HG02588 (cell line): ENCODE results near the gene RUFY2.
"Not testable (repeated sequence)": the region's sequence is repeated elsewhere in the genome, so short reads cannot be mapped to it uniquely, and the experiment has no call there.

Experiments
- ATAC-seq: cut with Tn5 transposase; IDR thresholded peaks from one replicate; pipeline ENCODE4 v1.9.1; 2021; ENCODE audit warnings: mild to moderate bottlenecking, moderate library complexity; ENCODE audit not compliant: unreplicated experiment

The RUFY2 gene, protein sequence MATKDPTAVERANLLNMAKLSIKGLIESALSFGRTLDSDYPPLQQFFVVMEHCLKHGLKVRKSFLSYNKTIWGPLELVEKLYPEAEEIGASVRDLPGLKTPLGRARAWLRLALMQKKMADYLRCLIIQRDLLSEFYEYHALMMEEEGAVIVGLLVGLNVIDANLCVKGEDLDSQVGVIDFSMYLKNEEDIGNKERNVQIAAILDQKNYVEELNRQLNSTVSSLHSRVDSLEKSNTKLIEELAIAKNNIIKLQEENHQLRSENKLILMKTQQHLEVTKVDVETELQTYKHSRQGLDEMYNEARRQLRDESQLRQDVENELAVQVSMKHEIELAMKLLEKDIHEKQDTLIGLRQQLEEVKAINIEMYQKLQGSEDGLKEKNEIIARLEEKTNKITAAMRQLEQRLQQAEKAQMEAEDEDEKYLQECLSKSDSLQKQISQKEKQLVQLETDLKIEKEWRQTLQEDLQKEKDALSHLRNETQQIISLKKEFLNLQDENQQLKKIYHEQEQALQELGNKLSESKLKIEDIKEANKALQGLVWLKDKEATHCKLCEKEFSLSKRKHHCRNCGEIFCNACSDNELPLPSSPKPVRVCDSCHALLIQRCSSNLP

DNA sequence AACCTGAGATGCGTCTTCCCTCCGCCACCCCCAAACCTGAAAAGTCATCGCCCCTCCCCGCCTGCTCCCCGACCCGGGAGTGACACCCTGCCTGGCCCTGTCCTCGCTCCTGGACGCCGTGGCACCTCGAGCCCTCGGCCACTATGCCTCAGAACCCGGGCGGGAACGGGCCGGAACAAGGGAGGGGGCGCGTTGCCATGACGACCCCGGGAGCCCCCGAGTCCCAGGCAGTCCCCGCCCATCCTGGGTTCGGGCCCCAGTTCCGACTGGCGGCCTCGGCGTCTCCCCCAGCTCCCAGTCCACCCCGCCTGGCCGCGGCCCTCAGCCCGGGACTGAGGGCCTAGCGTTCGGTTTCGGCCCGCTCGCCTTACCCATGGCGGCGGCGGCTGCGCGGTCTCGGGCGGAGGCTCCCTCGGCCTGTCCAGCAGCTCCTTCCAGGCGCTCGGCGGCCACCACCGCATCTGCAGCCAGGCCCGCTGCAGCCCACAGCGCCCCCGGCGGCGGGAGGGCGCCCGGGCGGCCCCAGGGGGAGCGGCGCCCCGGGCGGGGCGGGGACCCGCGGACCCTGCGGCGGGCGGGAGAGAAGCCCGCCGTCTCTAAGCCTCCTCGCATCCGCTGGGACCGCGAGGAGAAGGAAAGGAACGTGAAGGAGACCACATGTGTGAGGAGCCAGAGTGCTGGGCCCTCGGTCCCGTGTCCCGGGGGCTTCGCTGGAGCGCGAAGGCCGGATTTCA, at the start of gene RUFY2:
Gene RUFY2 (minus strand): TSS at position 463 of the 734 bp plus-strand sequence. CDS start 88 bp downstream, at position 375.
- peak; percentile 93 for ATAC-seq

DNA sequence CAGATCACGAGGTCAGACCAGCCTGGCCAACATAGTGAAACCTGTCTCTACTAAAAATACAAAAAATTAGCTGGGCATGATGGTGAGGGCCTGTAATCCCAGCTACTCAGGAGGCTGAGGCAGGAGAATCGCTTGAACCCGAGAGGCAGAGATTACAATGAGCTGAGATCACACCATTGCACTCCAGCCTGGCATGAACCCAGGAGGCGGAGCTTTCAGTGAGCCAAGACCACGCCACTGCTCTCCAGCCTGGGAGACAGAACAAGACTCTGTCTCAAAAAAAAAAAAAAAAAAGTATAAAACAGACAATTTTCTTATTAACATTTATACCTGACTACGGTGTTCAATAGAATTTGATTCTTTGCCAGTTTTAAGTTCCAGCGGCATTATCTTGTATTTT, 42.6 kb upstream of the RUFY2 start:
- ATAC-seq = not testable (repeated sequence)

DNA sequence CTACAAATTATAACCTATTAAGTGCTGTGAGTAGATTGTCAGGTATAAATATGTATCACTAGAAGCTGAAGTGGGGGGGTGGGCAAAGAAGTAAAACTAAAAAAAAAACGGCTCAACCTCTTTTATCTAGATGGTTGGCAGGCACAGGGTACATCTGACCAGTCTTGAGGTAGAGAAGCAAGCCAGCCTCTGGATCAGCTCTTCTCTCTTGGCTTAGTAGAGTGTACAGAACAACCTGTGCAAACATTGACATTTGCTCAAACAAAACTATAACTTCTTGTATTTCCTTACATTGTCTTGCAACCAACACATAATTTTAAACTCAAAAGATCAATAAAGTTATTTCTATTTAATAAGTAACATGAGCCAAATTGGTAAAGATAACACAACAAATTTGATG, 39.1 kb upstream of the RUFY2 start:
- no peak for ATAC-seq

DNA sequence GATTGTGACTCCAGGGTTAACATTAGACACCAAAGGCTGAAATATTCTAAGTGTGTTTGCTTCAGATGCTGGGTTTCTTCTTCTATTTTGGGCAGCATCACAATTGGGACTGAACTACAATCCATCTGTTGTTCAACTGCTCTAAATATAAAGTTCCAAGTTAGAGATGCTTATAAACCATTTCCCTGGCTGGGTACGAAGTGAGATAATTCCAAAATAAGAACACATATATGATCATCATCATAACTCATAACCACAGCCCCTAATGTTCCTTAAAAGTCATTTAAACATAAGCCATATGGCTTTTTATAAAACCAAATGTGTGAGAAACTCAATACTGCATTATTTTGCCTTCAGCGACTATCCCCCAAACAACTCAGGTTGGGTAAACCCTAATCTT, 35.9 kb upstream of the RUFY2 start:
- no peak for ATAC-seq

DNA sequence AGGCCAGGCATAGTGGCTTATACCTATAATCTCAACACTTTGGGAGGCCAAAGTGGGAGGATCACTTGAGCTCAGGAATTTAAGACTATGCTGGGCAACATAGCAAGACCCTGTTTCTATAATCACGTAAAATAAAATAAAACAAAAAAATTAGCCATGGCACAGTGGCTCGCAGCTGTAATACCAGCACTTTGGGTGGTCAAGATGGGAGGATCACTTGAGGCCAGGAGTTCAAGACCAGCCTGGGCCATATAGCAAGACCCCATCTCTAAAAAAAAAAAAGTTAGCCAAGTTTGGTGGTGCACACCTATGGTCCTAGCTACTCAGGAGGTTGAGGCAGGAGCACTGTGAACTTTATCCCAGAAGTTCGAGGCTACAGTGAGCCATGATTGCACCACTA, 33.8 kb upstream of the RUFY2 start:
- ATAC-seq = no peak

DNA sequence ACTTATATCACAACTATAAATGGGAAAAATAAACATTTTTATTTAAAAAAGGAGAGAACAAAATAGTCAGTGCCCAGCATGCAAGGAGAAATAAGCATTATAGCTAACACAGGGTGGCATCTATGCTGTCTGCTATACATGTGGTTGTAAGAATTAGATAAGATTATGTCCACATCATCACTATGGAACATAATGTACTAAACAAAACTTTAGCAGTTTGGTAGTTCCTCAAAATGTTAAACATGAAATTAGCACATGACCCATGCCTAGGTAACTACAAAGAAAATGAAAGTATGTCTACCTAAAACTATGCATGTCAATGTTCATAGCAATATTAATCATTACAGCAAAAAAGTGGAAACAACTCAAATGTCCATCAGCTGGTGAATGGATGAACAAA, 28.7 kb upstream of the RUFY2 start:
- no peak for ATAC-seq

DNA sequence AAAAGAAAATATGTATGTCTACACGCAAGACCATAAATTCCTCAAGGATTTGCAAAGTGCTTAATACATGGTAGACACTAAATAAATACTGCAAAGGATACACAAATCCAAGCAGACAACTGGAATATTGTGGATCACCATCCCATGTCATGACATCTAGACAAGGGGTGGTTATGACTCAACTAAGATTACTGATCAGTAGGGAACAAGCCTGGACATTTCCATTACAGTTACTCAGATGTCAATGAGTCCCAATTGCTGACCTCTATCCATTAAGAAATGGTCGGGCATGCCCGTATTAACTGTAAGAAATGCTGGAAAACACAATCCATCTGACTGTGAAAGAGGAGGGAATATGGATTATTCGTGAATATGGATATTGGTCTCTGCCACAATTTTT, 27.6 kb upstream of the RUFY2 start:
- ATAC-seq = no peak

DNA sequence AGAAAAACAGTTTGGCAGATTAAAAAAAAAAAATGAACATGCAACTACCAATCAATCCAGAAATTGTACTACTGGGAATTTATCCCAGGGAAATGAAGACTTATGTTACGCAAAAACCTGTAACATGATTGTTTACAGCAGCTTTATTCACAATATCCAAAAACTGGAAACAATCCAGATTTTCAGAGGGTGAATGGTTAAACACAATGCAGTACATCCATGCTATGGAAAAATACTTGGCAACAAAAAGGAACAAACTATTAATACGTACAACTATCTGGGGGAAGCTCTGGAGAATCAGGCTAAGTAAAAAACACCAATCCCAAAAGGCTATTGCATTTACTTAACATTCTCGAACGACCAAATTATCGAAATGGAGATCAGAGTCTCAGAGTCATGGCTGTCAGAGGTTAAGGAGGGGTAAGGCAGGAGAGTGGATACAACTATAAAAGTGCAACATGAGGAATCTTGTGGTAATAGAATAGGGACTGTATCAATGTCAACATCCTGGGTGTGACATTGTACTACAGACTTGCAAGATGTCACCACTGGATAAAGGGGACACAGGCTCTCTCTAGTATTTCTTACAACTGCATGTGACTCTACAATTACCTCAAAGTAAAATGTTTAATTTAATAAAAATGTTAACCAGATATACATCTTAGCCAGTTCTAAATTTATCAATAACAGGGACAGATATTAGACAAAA, 21.5 kb upstream of the RUFY2 start:
- ATAC-seq = no peak

DNA sequence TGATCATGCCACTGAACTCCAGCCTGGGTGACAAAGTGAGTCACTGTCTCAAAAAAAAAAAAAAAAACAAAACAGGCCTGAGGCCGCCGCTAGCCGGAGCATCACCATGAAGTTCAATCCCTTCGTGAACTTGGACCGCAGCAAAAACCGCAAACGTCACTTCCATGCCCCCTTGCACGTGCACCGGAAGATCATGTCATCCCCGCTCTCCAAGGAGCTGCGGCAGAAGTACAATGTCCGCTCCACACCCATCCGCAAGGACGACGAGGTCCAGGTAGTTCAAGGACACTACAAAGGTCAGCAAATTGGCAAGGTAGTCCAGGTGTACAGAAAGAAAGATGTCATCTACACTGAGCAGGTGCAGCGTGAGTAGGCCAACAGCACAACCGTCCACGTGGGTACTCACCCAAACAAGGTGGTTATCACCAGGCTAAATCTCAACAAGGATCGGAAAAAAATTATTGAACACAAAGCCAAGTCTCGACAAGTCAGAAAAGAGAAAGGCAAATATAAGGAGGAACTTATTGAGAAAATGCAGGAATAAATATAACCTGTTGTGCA, 17.5 kb upstream of the RUFY2 start:
- no peak for ATAC-seq

DNA sequence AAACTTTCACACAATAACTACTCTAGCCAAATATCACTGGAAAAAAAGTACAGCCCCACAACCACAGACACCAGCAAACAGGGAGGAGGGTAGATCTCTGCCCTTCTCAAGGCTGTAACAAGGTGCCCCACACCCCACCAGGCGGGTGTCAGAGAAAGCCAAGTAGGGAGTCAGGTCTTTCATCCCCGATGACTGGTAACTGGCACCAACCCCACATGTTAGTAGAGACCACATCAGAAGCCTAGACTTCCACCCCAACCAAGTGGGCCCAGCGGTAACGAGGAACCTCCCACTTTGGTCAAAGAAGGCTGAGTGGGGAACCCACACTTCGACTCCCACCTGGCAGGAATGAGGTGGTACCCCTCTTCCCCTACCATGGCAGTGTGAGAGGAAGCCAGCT, 16.4 kb upstream of the RUFY2 start:
- ATAC-seq = no peak

DNA sequence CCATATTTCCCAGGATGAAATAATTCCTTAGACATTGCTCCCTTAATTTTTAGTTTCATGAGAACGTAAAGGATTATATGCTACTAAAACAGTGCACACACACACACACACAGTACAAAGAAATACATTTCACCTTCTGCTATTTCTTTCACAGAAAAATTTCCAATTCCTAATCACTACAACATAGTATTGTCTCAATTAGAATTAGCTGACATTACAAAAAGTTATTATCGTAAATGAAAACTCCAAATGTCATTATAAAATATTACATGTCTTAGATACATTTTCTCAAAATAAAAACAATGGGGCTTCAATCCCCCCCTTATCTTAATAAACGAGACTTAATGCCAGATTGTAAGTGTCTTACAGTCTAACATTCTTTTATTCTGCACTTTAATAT, 12.3 kb upstream of the RUFY2 start:
- ATAC-seq = no peak

DNA sequence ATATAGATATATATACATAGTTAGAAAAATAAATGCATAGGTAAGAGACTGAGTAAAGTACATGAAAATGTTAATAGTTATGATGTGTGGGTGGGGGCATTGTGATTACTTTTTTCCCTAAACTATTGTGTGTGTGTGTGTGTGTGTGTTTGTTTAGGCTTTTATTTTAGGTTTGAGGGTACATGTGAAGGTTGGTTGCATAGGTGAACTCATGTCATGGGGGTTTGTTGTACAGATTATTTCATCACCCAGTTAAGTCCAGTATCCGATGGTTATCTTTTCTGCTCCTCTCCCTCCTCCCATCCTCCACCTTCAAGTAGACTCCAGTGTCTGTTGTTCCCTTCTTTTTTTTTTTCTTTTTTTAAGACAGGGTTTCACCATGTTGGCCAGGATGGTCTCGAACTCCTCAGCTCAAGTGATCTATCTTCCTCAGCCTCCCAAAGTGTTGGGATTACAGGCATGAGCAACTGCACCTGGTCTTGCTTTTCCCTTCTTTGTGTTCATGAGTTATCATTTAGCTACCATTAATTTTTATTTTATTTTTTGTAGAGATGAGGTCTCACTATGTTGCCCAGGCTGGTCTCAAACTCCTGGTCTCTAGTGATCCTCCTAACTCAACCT, 1.9 kb upstream of the RUFY2 start:
- ATAC-seq = no peak

DNA sequence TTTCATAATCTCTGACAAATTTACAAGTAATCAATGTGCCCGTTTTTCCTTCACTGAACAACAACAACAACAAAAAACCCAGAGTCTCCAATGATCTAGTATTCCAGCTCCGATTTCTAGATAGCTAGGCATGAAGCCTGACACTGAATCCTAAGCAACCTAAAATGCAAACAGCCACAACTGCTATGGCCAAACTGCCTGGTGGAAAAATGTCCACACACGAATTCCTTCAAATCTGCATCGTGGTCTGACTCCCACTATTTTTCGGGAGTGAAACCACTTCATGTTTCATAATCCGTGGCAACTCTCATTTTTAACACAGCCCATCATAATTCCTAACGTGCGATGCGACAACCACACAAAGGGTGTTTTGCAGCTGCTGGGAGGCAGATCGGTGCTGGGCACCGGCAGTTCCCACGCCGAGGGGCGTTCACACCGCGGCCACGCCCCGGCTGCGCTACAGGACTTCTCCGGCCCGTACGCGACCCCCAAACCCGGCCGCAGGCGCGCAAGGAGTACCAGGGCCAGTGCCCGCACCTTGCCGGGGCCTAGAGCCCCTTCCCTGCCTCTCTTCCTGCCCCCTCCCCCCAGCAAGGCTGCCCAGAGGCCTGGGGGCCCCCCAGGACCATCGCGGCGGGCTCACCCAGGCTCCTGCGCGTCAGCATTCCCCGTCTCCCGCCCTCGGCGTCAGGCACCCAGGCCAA, 814 bp downstream of the RUFY2 start:
- ATAC-seq = peak; percentile 34

DNA sequence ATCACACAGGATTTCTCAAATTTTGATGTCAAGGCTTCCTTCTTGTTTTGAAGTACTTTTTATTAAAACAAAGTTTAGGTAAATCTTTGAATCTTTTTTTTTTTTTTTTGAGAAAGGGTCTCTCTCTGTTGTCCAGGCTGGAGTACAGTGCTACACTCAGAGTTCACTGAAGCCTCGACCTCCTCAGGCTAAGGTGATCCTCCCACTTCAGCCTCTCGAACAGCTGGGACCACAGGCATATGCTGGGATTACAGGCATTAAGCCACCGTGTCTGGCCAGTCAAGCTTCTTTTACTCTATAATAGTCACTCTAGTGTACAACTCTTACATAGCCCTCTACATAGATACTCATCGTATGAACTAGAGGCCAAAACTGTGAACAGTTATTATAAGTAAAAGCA, 3.4 kb downstream of the RUFY2 start:
- ATAC-seq = no peak

DNA sequence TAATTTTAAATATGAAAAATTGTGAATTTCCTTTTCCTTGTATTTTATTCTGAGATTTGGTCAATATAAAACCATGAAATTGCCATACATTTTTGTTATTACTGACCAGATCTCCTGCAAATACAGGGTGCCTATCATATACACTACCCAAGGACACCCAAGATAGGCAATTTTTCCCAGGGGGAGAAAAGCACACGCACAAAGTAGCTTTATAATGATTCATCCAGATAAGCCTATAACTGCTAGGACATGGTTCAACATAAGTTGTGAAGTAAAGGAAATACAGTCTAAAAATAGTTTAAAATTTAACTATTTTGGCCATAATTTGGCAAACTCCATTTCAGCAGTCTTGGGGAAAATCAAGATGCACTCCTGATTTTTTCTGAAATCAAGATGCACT, 4.8 kb downstream of the RUFY2 start:
- ATAC-seq = no peak

DNA sequence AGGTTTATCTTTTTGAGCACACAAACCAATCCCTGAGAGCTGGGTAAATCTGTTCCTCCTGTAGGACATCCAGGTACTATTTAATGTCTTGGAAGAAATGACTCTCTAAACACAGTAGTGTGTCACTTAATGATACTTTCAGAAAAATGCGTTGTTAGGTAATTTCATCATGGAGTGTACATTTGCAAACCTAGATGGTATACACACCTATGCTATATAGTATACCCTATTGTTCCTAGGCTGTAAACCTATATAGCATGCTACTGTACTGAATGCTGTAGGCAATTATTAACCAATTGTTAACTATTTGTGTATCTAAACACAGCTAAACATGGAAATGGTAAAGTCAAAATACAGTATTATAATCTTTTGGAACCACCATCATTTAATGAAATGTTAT, 10.1 kb downstream of the RUFY2 start:
- ATAC-seq = no peak

DNA sequence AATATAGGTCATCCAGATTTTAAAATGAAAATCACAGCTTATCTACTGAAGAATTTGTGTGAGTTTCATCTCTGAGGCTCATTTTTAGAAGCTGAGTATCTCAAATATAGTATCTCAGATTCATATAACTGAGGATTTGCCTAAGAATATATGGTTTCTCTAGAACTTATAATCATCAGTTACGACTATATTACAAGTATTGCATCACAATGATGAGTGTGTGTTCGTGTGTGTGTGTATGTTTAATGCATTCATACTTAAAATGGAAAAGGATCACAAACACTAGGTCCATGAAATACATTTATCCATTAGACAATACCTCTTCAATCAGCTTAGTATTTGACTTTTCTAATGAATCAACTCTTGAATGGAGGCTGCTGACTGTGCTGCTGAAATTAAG, 21.3 kb downstream of the RUFY2 start:
- no peak for ATAC-seq

DNA sequence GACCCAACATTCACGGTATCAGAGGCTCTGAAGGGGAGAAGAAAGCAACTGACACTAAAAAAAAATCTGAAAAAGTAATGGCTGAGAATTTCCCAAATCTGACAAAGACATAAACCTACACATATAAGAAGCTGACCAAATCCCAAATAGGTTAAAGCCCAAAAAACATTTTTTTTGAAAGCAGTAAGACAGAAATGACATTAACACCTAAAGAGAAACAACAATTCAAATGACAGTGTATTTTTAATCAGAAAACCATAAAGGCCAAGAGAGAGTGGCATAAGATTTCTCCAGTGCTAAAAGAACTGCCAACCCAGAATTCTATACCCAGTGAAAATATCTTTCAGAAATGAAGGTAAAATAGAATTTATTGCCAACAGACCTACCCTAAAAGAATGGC, 35.5 kb downstream of the RUFY2 start:
- ATAC-seq = no peak

DNA sequence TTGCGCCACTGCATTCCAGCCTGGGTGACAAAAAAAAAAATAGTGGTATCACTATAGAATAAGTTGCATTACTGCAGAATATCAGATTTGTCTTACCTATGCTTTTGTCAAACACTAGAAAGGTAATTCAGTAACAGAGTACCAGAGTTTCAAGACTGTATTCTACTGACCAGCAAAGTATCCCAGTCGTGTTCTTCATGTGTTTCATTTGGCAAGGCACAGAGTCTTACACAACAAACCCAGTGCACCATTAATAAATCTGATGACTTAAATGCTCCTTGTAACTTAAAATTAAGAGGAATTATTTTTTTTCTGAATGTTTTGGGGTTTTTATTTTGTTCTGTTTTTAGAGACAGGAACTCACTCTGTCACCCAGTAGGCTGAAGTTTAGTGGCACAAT, 40.0 kb downstream of the RUFY2 start:
- no peak for ATAC-seq

DNA sequence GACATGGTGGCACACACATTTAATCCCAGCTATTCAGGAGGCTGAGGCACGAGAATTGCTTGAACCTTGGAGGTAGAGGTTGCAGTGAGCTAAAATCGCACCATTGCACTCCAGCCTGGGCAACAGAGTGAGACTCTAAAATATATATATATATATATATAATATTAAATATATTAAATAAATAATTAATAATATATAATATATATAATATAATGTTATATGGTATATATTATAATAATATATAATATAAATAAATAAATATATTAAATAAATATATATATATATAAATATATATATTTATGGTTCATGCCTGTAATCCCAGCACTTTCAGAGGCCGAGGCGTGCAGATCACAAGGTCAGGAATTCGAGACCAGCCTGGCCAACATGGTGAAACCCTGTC, 40.5 kb downstream of the RUFY2 start:
- no peak for ATAC-seq
